BLaER1 treated with 17β-estradiol and CSF1 and Interleukin-3, amounts not matched to agents 10 nM and 100 nM (cell line): ENCODE measurements around the gene RBFA.

Experiments used
- H3K27ac ChIP-seq, 11 experiments: shearing (Covaris generic); formaldehyde crosslinking; 2 replicates each; pipeline ENCODE4 v1.8.1; 2022
- H3K27me3 ChIP-seq, 11 experiments: shearing (Covaris generic); formaldehyde crosslinking; 2 replicates each; pipeline ENCODE4 v1.8.1; 2022
- H3K36me3 ChIP-seq, 11 experiments: shearing (Covaris generic); formaldehyde crosslinking; 2 replicates each; pipeline ENCODE4 v1.8.1; 2022
- H3K4me1 ChIP-seq, 10 experiments: shearing (Covaris generic); formaldehyde crosslinking; 2 replicates each; pipeline ENCODE4 v1.8.1; 2022
- H3K4me2 ChIP-seq, 11 experiments: shearing (Covaris generic); formaldehyde crosslinking; 2 replicates each; pipeline ENCODE4 v1.8.1; 2022
- H3K4me3 ChIP-seq, 10 experiments: shearing (Covaris generic); formaldehyde crosslinking; 2 replicates each; pipeline ENCODE4 v1.8.1; 2022
- H3K9ac ChIP-seq, 11 experiments: shearing (Covaris generic); formaldehyde crosslinking; 2 replicates each; pipeline ENCODE4 v1.8.1; 2022
- H3K9me3 ChIP-seq, 11 experiments: shearing (Covaris generic); formaldehyde crosslinking; replicated peaks in 1 of 11; 2 replicates each; pipeline ENCODE4 v1.8.1; 2022
- H4K20me1 ChIP-seq, 11 experiments: shearing (Covaris generic); formaldehyde crosslinking; 2 replicates each; pipeline ENCODE4 v1.8.1; 2022
- Cebpa-rat ChIP-seq, 11 experiments: shearing (Covaris generic); IDR thresholded peaks; 2 replicates each; pipeline ENCODE4 v1.8.1; 2022

RBFA gene

DNA sequence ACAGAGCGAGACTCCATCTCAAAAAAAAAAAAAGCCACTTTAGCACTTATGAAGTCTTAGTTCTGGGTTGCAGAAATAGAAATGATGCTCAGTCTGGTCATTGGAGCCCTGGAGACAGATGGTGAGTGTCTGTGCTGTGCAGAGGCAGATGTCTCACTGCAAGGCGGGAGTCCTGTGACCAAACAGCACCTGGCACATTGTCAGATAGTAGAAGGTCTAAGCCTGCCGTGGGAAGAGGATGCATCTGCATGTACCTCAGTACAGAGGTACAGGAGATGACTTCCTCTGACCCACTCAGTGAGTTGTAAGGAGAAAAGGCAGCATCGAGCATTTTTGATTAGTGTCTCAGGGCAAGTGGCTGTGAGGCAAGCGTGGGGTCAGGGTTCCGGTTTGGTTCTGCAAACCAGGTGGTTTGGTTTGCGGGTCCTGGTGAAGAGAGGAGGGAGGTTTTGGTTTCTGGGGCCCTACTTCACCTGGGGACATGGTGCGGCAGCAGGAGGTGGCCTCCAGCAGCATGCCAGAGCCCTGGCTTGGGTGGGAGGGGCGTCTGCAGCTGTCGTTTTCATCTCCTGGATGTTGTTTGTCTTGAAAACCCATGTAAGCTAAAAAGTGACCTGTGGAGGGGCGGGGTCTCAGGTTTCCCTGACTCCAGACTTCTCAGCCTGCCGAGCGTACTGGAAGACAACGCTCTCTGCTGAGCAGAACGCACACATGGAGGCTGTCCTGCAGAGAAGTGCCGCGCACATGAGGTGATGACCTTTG is 3.8 kb downstream of the RBFA start:
- H4K20me1 ChIP-seq: peaks cover 0 to 59% (median 31%) of the 10 kb centered on the region in 11 experiments; a peak in 11 of 22 replicates
- H3K36me3 ChIP-seq: peaks cover 36 to 70% (median 63%) of the 10 kb centered on the region in 11 experiments
- H3K9ac ChIP-seq: no peak overlapping the region
- no peak overlapping the region for H3K4me2 ChIP-seq
- TF ChIP-seq Cebpa-rat (IDR thresholded peaks at IDR 0.05): no peak
- no peaks in the 10 kb centered on the region for H3K9me3 ChIP-seq
- no peak overlapping the region for H3K4me3 ChIP-seq
- peaks cover 13 to 27% (median 15%) of the 10 kb centered on the region in 10 experiments for H3K4me1 ChIP-seq
- H3K27ac ChIP-seq: no peak overlapping the region
- H3K27me3 ChIP-seq: no peaks in the 10 kb centered on the region

DNA sequence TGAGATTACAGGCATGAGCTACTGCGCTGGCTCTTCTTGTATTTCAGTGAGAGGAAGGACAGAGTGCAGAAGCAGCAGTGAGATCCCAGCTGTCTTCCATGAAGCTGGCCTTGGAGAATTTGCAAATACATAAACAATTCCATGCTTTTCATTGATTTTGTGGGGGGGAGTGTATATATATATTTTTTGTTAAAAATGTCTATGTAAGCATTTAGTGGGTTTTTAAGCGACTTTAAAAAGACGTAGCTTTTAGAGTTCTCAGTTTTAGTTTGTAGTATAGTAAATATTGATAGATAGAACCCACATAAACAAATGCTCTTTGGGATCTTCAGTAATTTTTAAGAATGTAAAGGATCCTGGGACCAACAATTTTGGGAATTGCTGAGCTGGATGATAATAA is 6.3 kb downstream of the RBFA start:
- Histone ChIP-seq H3K9me3 (no peaks in the 10 kb centered on the region), H3K4me1 (peaks cover 5 to 17% (median 7%) of the 10 kb centered on the region in 10 experiments), H3K27me3 (no peaks in the 10 kb centered on the region), H4K20me1 (peaks cover 0 to 69% (median 26%) of the 10 kb centered on the region in 11 experiments; a peak in 12 of 22 replicates), H3K36me3 (peaks cover 56 to 95% (median 88%) of the 10 kb centered on the region in 11 experiments), H3K9ac (no peak overlapping the region), H3K4me2 (no peak overlapping the region), H3K4me3 (no peak overlapping the region), H3K27ac (no peak overlapping the region)
- TF ChIP-seq Cebpa-rat (IDR thresholded peaks at IDR 0.05): no peak

DNA sequence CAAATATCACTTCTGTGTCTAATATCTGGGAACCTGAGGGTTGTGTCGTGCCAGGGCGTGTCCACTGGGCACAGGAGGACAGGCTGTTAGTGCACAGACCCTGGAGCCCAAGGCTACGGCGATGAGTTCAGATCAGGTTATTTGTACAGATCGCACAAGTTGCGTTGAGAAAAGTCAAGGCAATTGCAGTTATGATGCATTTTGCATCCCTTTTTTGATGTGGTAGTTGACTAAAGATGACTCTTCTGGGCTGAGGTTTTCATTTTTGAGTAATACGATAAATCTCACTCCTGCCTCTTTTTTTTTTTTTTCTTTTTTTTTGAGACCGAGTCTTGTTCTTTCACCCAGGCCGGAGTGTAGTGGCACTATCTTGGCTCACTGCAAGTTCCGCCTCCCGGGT is 7.2 kb downstream of the RBFA start:
- Histone ChIP-seq H3K36me3 (peaks cover 65 to 100% (median 95%) of the 10 kb centered on the region in 11 experiments), H3K27ac (no peak overlapping the region), H4K20me1 (peaks cover 0 to 60% (median 20%) of the 10 kb centered on the region in 11 experiments; a peak in 12 of 22 replicates), H3K4me3 (no peak overlapping the region), H3K9ac (no peak overlapping the region), H3K9me3 (no peaks in the 10 kb centered on the region), H3K4me2 (no peak overlapping the region), H3K4me1 (peaks cover 0 to 8% (median 0%) of the 10 kb centered on the region in 10 experiments; a peak in 2 of 20 replicates), H3K27me3 (no peaks in the 10 kb centered on the region)
- TF ChIP-seq Cebpa-rat (IDR thresholded peaks at IDR 0.05): no peak

DNA sequence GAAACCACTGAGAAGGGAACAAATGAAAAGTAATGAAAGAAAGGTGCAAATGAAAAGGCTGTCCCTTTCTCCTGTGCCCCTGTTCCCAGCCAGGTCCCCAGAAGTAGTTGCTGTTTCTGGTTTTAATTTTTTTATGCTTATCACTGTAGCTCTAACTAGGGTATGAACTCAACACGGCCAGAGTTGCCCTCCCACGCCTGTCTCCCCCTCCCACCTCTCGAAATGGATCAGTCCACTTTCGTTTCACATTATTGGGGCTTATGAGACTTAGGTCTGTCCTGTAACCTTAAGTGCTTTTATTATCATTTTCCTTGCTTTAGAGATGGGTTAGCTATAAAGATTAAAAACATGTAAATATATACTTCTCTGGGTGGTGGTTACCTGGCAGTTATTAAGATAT is 8.6 kb downstream of the RBFA start:
- H3K27me3 ChIP-seq: no peaks in the 10 kb centered on the region
- H4K20me1 ChIP-seq: peaks cover 0 to 49% (median 13%) of the 10 kb centered on the region in 11 experiments; a peak in 12 of 22 replicates
- H3K36me3 ChIP-seq: peaks cover 69 to 100% (median 97%) of the 10 kb centered on the region in 11 experiments
- H3K4me2 ChIP-seq: no peak overlapping the region
- no peak for TF ChIP-seq Cebpa-rat (IDR thresholded peaks at IDR 0.05)
- H3K27ac ChIP-seq: no peak overlapping the region
- no peak overlapping the region for H3K9ac ChIP-seq
- 0 out of 20 replicates have a peak, but pooled peaks cover 0 to 4% (median 0%) of the 10 kb centered on the region in 10 experiments for H3K4me1 ChIP-seq
- H3K9me3 ChIP-seq: peaks cover 0 to under 1% (median 0%) of the 10 kb centered on the region in 11 experiments; a peak in 2 of 22 replicates
- no peak overlapping the region for H3K4me3 ChIP-seq

DNA sequence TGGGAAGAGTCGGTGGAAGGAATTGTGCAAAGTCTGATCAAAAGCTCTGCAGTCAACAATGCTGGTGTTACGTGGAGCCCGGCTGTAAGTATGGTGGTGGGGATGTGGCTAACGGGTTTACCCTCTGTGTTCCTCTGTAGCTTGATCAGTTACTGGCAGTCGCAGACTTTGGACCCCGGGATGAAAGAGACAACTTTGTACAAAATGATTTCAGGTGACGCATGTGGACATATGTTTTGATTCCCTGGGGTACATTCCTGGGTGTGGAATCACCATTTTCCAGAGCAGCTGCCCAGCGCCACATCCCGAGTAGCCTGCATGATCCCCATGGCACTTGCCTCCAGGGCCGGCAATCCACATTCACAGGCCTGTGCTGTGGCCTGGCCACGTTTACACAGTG is 9.8 kb downstream of the RBFA start:
- H3K4me2 ChIP-seq: no peak overlapping the region
- H3K9me3 ChIP-seq: peaks cover 2 to 12% (median 6%) of the 10 kb centered on the region in 11 experiments; a peak in 18 of 22 replicates
- H3K4me1 ChIP-seq: 0 out of 20 replicates have a peak, but pooled peaks cover 0 to 4% (median 0%) of the 10 kb centered on the region in 10 experiments
- H3K27ac ChIP-seq: no peak overlapping the region
- 0 out of 22 replicates have a peak overlapping the region, but pooled peaks of 1 of the 11 experiments have one; percentile 10 for H3K9ac ChIP-seq
- H4K20me1 ChIP-seq: peaks cover 0 to 36% (median 1%) of the 10 kb centered on the region in 11 experiments; a peak in 7 of 22 replicates
- H3K36me3 ChIP-seq: peaks cover 69 to 100% (median 97%) of the 10 kb centered on the region in 11 experiments
- H3K4me3 ChIP-seq: no peak overlapping the region
- no peak for TF ChIP-seq Cebpa-rat (IDR thresholded peaks at IDR 0.05)
- no peaks in the 10 kb centered on the region for H3K27me3 ChIP-seq

DNA sequence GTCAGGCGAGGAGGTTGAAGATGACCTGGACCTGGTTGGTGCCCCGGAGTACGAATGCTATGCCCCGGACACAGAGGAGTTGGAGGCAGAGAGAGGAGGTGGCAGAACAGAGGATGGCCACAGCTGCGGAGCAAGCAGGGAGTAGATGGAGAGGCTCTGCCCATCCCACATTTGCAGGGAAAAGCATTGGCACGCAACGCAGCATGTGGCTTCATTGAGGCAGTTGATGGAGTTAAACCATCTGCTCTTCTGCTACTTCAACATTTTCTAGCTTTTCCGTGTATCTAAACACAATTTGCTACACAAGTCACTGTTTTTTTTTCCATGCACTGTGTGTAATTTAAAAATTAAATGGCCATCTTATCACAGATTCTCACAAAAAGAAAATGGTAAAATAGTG is 11.8 kb downstream of the RBFA start:
- no peak overlapping the region for H3K9ac ChIP-seq
- H3K4me3 ChIP-seq: no peak overlapping the region
- H3K27ac ChIP-seq: no peak overlapping the region
- peaks cover 89 to 100% (median 98%) of the 10 kb centered on the region in 11 experiments for H3K36me3 ChIP-seq
- H4K20me1 ChIP-seq: peaks cover 0 to 23% (median 0%) of the 10 kb centered on the region in 11 experiments; a peak in 7 of 22 replicates
- TF ChIP-seq Cebpa-rat (IDR thresholded peaks at IDR 0.05): no peak
- no peaks in the 10 kb centered on the region for H3K27me3 ChIP-seq
- no peak overlapping the region for H3K4me2 ChIP-seq
- peaks cover 11 to 31% (median 26%) of the 10 kb centered on the region in 11 experiments for H3K9me3 ChIP-seq
- no peaks in the 10 kb centered on the region for H3K4me1 ChIP-seq

DNA sequence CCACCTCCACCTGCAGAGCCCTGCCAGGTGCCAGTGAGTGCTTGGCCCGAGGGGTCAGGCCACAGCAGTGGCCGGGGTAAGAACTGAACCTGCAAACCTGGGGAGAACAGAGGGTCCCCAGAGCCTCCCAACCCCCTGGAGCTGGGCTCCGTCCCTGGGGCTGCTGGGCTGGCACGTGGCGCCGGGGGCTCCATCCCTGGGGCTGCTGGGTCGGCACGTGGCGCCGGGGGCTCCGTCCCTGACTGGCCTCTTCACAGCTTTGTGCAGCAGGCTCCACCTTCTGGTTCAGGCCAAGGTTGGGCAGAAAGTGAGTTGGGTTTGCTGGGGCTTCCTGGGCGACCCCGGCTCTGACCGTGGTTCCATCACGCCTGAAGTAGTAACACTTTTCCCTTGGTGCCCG is 12.2 kb downstream of the RBFA start:
- H3K4me2 ChIP-seq: no peak overlapping the region
- H3K4me1 ChIP-seq: no peaks in the 10 kb centered on the region
- no peak overlapping the region for H3K9ac ChIP-seq
- TF ChIP-seq Cebpa-rat (IDR thresholded peaks at IDR 0.05): no peak
- no peaks in the 10 kb centered on the region for H3K27me3 ChIP-seq
- H3K36me3 ChIP-seq: peaks cover 89 to 100% (median 98%) of the 10 kb centered on the region in 11 experiments
- H4K20me1 ChIP-seq: peaks cover 0 to 23% (median 0%) of the 10 kb centered on the region in 11 experiments; a peak in 7 of 22 replicates
- peaks cover 15 to 36% (median 30%) of the 10 kb centered on the region in 11 experiments for H3K9me3 ChIP-seq
- no peak overlapping the region for H3K4me3 ChIP-seq
- H3K27ac ChIP-seq: no peak overlapping the region

DNA sequence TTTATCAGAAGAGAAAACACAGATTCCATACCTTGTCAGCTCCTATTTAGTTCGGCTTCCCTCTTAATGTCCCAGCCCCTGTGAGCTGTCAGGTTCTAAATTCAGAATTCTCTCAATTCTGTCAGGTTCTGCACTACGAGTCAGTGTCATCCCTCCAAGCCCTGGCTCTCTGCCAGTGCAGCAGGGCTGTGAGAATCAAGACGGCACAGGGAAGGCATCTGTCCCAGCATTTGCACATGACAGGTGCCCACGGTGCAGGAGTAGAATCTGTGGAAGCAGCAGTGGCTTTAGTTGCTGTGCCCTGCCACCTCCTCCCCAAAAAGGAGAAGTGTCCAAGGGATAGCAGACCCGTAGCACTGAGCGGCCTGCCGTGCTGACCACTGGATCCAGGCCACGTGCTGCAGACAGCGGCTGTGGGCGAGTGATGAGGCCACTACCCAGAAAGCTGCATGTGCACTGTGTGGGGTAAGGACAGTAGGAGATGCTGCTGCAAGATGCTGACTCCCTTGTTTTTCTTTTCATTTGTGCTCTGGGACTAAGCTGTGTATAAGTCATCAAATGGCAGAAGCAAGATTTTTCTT is 12.8 kb downstream of the RBFA start:
- peaks cover 91 to 100% (median 100%) of the 10 kb centered on the region in 11 experiments for H3K36me3 ChIP-seq

DNA sequence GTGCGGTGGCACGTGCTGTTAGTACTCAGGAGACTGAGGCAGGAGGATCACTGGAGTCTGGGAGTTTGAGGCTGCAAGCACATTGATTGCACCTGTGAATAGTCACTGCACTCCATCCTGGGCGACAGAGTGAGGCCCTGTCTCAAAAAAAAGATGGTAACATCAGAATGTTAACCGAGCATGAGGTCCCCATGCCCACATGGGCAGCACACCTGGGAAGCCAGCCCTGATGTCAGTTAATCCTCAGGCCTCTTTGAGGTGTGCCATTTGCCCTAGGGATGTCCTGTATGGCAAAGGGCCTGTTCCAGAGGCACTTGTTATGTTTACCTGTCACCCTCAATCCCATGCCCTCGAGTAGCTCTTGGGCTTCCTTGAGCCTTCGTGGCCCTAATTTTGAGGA is 16.6 kb downstream of the RBFA start:
- Histone ChIP-seq H3K36me3 (peaks cover 57 to 75% (median 65%) of the 10 kb centered on the region in 11 experiments), H3K9ac (no peak overlapping the region), H3K4me1 (no peaks in the 10 kb centered on the region), H3K27me3 (no peaks in the 10 kb centered on the region), H3K4me2 (no peak overlapping the region), H4K20me1 (peaks cover 0 to 11% (median 0%) of the 10 kb centered on the region in 11 experiments; a peak in 3 of 22 replicates), H3K4me3 (no peak overlapping the region), H3K9me3 (peaks cover 58 to 79% (median 69%) of the 10 kb centered on the region in 11 experiments), H3K27ac (no peak overlapping the region)
- TF ChIP-seq Cebpa-rat (IDR thresholded peaks at IDR 0.05): no peak

More for the DNA sequence above, 12.8 kb downstream of the RBFA start:
- Histone ChIP-seq H3K27ac (no peak overlapping the region), H4K20me1 (peaks cover 0 to 23% (median 0%) of the 10 kb centered on the region in 11 experiments; a peak in 7 of 22 replicates), H3K9me3 (peaks cover 21 to 42% (median 34%) of the 10 kb centered on the region in 11 experiments), H3K27me3 (no peaks in the 10 kb centered on the region), H3K4me3 (no peak overlapping the region), H3K9ac (no peak overlapping the region), H3K4me2 (no peak overlapping the region), H3K4me1 (no peaks in the 10 kb centered on the region)
- no peak for TF ChIP-seq Cebpa-rat (IDR thresholded peaks at IDR 0.05)
